ENCODE data around the gene C1QTNF5.

Gene C1QTNF5

GRCh38 chr11:119317592-119318239, 23.0 kb downstream of the C1QTNF5 start:
- FAIRE-seq (no peak), DNase-seq (ENCODE audit: insufficient read length) (no peak)
- TF ChIP-seq TAF1 (IDR thresholded peaks at IDR 0.05; ENCODE audit: borderline replicate concordance, low read depth, low read length): no peak
- TF ChIP-seq POLR2AphosphoS5 (IDR thresholded peaks at IDR 0.05; ENCODE audit: low read depth, low read length): no peak
- no peak for TF ChIP-seq POLR2A (IDR thresholded peaks at IDR 0.05; ENCODE audit: low read depth, low read length)

- TF ChIP-seq POLR2AphosphoS5 (IDR thresholded peaks at IDR 0.05; ENCODE audit: low read depth, low read length): no peak
- FAIRE-seq: no peak
- no peak for DNase-seq (ENCODE audit: insufficient read length)
Measured at GRCh38 chr11:119316729-119317591, 23.7 kb downstream of the C1QTNF5 start, which contains the start of gene MCAM. TSS of gene MCAM (minus strand) at chr11:119317130. CDS start at chr11:119317101, 29 bp downstream.

GRCh38 chr11:119316016-119316728, 24.5 kb downstream of the C1QTNF5 start:
- no peak for DNase-seq (ENCODE audit: insufficient read length)
- no peak for FAIRE-seq
- TF ChIP-seq POLR2AphosphoS5 (IDR thresholded peaks at IDR 0.05; ENCODE audit: low read depth, low read length) (no peak), POLR2A (IDR thresholded peaks at IDR 0.05; ENCODE audit: low read depth, low read length) (no peak), TAF1 (IDR thresholded peaks at IDR 0.05; ENCODE audit: borderline replicate concordance, low read depth, low read length) (no peak)

- no peak for DNase-seq (ENCODE audit: insufficient read length)
- FAIRE-seq: peak; percentile 87
- no peak for TF ChIP-seq POLR2A (IDR thresholded peaks at IDR 0.05; ENCODE audit: low read depth, low read length)
- TF ChIP-seq POLR2AphosphoS5 (IDR thresholded peaks at IDR 0.05; ENCODE audit: low read depth, low read length): no peak
- no peak for TF ChIP-seq TAF1 (IDR thresholded peaks at IDR 0.05; ENCODE audit: borderline replicate concordance, low read depth, low read length)
Measured at GRCh38 chr11:119315131-119316015, 25.3 kb downstream of the C1QTNF5 start.

GRCh38 chr11:119314726-119315125, 26.0 kb downstream of the C1QTNF5 start:
- TF ChIP-seq POLR2A (IDR thresholded peaks at IDR 0.05; ENCODE audit: low read depth, low read length): no peak
- TF ChIP-seq POLR2AphosphoS5 (IDR thresholded peaks at IDR 0.05; ENCODE audit: low read depth, low read length): no peak
- no peak for TF ChIP-seq TAF1 (IDR thresholded peaks at IDR 0.05; ENCODE audit: borderline replicate concordance, low read depth, low read length)
- DNase-seq (ENCODE audit: insufficient read length) (no peak), FAIRE-seq (no peak)

GRCh38 chr11:119310682-119311052, 30.0 kb downstream of the C1QTNF5 start:
- DNase-seq (ENCODE audit: insufficient read length) (no peak), FAIRE-seq (no peak)
- TF ChIP-seq POLR2AphosphoS5 (IDR thresholded peaks at IDR 0.05; ENCODE audit: low read depth, low read length) (no peak), POLR2A (IDR thresholded peaks at IDR 0.05; ENCODE audit: low read depth, low read length) (no peak), TAF1 (IDR thresholded peaks at IDR 0.05; ENCODE audit: borderline replicate concordance, low read depth, low read length) (no peak)

- no peak for DNase-seq (ENCODE audit: insufficient read length)
- TF ChIP-seq TAF1 (IDR thresholded peaks at IDR 0.05; ENCODE audit: borderline replicate concordance, low read depth, low read length): no peak
- TF ChIP-seq POLR2A (IDR thresholded peaks at IDR 0.05; ENCODE audit: low read depth, low read length): no peak
- TF ChIP-seq POLR2AphosphoS5 (IDR thresholded peaks at IDR 0.05; ENCODE audit: low read depth, low read length): no peak
- FAIRE-seq: no peak
Measured at GRCh38 chr11:119309953-119310681, 30.6 kb downstream of the C1QTNF5 start.

- DNase-seq (ENCODE audit: insufficient read length): no peak
- FAIRE-seq: no peak
- TF ChIP-seq TAF1 (IDR thresholded peaks at IDR 0.05; ENCODE audit: borderline replicate concordance, low read depth, low read length) (no peak), POLR2A (IDR thresholded peaks at IDR 0.05; ENCODE audit: low read depth, low read length) (no peak), POLR2AphosphoS5 (IDR thresholded peaks at IDR 0.05; ENCODE audit: low read depth, low read length) (no peak)
Measured at GRCh38 chr11:119309411-119309810, 31.3 kb downstream of the C1QTNF5 start.

- DNase-seq (ENCODE audit: insufficient read length) (no peak), FAIRE-seq (no peak)
- TF ChIP-seq TAF1 (IDR thresholded peaks at IDR 0.05; ENCODE audit: borderline replicate concordance, low read depth, low read length) (no peak), POLR2A (IDR thresholded peaks at IDR 0.05; ENCODE audit: low read depth, low read length) (no peak), POLR2AphosphoS5 (IDR thresholded peaks at IDR 0.05; ENCODE audit: low read depth, low read length) (no peak)
Measured at GRCh38 chr11:119307974-119308373, 32.7 kb downstream of the C1QTNF5 start.

GRCh38 chr11:119307219-119307618, 33.5 kb downstream of the C1QTNF5 start:
- DNase-seq (ENCODE audit: insufficient read length): no peak
- TF ChIP-seq POLR2A (IDR thresholded peaks at IDR 0.05; ENCODE audit: low read depth, low read length): no peak
- no peak for TF ChIP-seq POLR2AphosphoS5 (IDR thresholded peaks at IDR 0.05; ENCODE audit: low read depth, low read length)
- no peak for TF ChIP-seq TAF1 (IDR thresholded peaks at IDR 0.05; ENCODE audit: borderline replicate concordance, low read depth, low read length)
- FAIRE-seq: no peak
